NCI-H69 (cell line): Measurements from ENCODE around the gene HES7.

Source experiments
- DNase-seq: peaks from one replicate; lab custom pipeline; 2025; lab: John Stamatoyannopoulos, UW

HES7 gene

GRCh38 chr17:8072729-8073461 is 51.0 kb downstream of the HES7 start:
- no peak for DNase-seq

- no peak for DNase-seq
These were observed 51.6 kb downstream of the HES7 start for GRCh38 chr17:8072341-8072728.

- no peak for DNase-seq
These were observed 52.4 kb downstream of the HES7 start for GRCh38 chr17:8071496-8071895.
